Right lobe of liver (tissue), 4 donors: ENCODE measurements around the gene PLA2G5.

Source experiments
- POLR2A ChIP-seq: fragments of 450-650 bp; IDR thresholded peaks from one replicate; pipeline ENCODE4 v1.6.1; 2017; ENCODE audit warnings: antibody characterized with exemption, mild to moderate bottlenecking
- TF ChIP-seq, protein P1 (sequence below), 4 donors: fragments of 200-600 bp in 3 of 4; fragments of 450-650 bp in 1 of 4; IDR thresholded peaks; one replicate each; pipeline versions ENCODE4 v1.5.1 to v1.8.0; 2016 to 2022; ENCODE audit warnings: antibody characterized with exemption in 4 of 4, mild to moderate bottlenecking in 2 of 4
- donor health status: DM: no; HTN: no; CAD: no.
- donor health status: DM: no; HTN: no; CAD: no.
- donor health status: DM: no; HTN: yes; CAD: no.

DNA sequence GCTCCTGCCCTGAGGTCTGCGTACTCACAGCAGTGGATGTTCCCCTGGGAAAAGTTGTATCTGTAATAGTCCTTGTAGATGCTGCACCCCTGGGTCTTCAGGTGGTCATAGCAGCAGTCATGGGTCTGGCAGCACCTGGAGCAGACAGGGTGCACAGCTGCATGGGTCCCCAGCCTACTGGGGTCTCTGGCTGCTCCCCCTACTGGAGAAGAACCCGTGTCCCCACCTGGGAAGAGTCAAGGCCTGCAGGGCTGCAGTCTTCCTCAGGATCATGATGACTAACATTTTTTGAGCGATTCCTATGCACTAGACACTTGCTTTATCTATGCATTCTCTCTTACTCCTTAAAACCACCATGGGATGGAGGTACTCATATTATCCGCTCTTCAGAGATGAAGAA lies 45.5 kb downstream of the PLA2G5 start:
- TF ChIP-seq, protein P1, sequence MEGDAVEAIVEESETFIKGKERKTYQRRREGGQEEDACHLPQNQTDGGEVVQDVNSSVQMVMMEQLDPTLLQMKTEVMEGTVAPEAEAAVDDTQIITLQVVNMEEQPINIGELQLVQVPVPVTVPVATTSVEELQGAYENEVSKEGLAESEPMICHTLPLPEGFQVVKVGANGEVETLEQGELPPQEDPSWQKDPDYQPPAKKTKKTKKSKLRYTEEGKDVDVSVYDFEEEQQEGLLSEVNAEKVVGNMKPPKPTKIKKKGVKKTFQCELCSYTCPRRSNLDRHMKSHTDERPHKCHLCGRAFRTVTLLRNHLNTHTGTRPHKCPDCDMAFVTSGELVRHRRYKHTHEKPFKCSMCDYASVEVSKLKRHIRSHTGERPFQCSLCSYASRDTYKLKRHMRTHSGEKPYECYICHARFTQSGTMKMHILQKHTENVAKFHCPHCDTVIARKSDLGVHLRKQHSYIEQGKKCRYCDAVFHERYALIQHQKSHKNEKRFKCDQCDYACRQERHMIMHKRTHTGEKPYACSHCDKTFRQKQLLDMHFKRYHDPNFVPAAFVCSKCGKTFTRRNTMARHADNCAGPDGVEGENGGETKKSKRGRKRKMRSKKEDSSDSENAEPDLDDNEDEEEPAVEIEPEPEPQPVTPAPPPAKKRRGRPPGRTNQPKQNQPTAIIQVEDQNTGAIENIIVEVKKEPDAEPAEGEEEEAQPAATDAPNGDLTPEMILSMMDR (IDR thresholded peaks at IDR 0.05): no peak
- no peak for TF ChIP-seq POLR2A
